Mammary epithelial cell (primary cell): ENCODE measurements around the gene LARGE1.

Source experiments
- EZH2 ChIP-seq: IDR thresholded peaks from 2 replicates; pipeline ENCODE4 v1.6.1; 2012; ENCODE audit warnings: low read length, inconsistent platforms, borderline replicate concordance
- TF ChIP-seq, protein P1 (sequence below), 2 donors: IDR thresholded peaks in 1 of 2; conservative IDR thresholded peaks in 1 of 2; 2 replicates each; pipeline ENCODE4 v1.5.1; 2011 to 2012; ENCODE audit warnings: inconsistent platforms in 2 of 2, low read length in 2 of 2, mild to moderate bottlenecking in 2 of 2, control low read depth in 1 of 2, low read depth in 1 of 2; ENCODE audit not compliant: insufficient read depth in 1 of 2; ENCODE audit errors: extremely low read depth in 1 of 2

DNA sequence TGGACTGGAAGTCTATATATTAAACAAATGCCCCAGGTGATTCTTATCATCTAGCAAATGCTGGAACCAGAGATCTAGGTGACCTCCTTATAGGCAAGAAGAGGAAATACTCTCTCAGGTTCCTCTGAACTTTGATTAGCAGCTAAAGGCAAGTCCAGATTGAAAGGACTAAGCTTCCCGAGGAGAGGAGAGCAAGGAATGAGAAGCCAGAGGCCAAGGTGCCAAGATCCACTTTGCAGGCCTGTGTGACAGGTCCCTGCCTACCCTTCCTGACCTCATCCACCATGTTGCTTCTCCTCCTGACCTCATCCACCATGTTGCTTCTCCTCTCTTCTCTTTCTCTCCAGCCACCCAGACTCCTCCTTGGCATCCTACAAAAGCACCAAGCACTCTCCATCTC lies 173.2 kb downstream of the LARGE1 start:
- TF ChIP-seq, protein P1, sequence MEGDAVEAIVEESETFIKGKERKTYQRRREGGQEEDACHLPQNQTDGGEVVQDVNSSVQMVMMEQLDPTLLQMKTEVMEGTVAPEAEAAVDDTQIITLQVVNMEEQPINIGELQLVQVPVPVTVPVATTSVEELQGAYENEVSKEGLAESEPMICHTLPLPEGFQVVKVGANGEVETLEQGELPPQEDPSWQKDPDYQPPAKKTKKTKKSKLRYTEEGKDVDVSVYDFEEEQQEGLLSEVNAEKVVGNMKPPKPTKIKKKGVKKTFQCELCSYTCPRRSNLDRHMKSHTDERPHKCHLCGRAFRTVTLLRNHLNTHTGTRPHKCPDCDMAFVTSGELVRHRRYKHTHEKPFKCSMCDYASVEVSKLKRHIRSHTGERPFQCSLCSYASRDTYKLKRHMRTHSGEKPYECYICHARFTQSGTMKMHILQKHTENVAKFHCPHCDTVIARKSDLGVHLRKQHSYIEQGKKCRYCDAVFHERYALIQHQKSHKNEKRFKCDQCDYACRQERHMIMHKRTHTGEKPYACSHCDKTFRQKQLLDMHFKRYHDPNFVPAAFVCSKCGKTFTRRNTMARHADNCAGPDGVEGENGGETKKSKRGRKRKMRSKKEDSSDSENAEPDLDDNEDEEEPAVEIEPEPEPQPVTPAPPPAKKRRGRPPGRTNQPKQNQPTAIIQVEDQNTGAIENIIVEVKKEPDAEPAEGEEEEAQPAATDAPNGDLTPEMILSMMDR (conservative IDR thresholded peaks at IDR 0.05 in 1 of 2, IDR thresholded peaks at IDR 0.05 in 1 of 2; ENCODE audit: extremely low read depth in 1 of 2, insufficient read depth in 1 of 2, low read depth in 1 of 2, low read length in 2 of 2): no peak
- TF ChIP-seq EZH2: no peak
